ENCODE data around the gene C10orf67. TPM values are rescaled to one million over a fixed set of nuclear protein-coding genes. Genes with fewer than 3 reads are reported as not detected.

Gene C10orf67
- total and polyA plus RNA-seq, 9 of the 15 experiments (the other 6 are each of a cell fraction or from before 2014, with no cell fraction given): not detected

DNA sequence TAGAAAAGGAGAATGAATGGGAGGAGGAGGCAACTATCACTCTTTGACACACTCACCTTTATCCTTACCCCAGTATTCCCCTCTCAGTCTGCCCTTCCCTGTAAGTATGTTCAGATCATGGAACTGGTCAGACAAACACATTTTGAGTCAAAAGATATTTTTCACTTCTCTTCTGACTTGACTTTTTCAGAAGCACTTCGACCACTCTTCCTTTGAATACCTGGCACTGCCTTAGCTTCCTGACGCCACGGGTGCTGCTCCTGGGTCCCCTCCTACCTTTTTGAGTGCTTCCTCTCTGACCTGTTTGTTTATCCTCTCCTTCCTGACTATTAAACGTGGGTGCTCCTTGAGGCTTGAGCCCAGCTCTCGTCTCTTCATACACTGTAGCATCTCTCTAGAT is 19.8 kb upstream of the C10orf67 start (continued):
- TF ChIP-seq, protein P1, sequence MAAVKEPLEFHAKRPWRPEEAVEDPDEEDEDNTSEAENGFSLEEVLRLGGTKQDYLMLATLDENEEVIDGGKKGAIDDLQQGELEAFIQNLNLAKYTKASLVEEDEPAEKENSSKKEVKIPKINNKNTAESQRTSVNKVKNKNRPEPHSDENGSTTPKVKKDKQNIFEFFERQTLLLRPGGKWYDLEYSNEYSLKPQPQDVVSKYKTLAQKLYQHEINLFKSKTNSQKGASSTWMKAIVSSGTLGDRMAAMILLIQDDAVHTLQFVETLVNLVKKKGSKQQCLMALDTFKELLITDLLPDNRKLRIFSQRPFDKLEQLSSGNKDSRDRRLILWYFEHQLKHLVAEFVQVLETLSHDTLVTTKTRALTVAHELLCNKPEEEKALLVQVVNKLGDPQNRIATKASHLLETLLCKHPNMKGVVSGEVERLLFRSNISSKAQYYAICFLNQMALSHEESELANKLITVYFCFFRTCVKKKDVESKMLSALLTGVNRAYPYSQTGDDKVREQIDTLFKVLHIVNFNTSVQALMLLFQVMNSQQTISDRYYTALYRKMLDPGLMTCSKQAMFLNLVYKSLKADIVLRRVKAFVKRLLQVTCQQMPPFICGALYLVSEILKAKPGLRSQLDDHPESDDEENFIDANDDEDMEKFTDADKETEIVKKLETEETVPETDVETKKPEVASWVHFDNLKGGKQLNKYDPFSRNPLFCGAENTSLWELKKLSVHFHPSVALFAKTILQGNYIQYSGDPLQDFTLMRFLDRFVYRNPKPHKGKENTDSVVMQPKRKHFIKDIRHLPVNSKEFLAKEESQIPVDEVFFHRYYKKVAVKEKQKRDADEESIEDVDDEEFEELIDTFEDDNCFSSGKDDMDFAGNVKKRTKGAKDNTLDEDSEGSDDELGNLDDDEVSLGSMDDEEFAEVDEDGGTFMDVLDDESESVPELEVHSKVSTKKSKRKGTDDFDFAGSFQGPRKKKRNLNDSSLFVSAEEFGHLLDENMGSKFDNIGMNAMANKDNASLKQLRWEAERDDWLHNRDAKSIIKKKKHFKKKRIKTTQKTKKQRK (IDR thresholded peaks at IDR 0.05; ENCODE audit: borderline replicate concordance, low read depth, low read length): no peak
- TF ChIP-seq TOE1 (IDR thresholded peaks at IDR 0.05; ENCODE audit: borderline replicate concordance) (no peak), TOE1 (CRISPR knock-in tag; IDR thresholded peaks at IDR 0.05; ENCODE audit: borderline replicate concordance, low read depth) (no peak), NCOA1 (IDR thresholded peaks at IDR 0.05; ENCODE audit: low read depth) (no peak)
- TF ChIP-seq, protein P2, sequence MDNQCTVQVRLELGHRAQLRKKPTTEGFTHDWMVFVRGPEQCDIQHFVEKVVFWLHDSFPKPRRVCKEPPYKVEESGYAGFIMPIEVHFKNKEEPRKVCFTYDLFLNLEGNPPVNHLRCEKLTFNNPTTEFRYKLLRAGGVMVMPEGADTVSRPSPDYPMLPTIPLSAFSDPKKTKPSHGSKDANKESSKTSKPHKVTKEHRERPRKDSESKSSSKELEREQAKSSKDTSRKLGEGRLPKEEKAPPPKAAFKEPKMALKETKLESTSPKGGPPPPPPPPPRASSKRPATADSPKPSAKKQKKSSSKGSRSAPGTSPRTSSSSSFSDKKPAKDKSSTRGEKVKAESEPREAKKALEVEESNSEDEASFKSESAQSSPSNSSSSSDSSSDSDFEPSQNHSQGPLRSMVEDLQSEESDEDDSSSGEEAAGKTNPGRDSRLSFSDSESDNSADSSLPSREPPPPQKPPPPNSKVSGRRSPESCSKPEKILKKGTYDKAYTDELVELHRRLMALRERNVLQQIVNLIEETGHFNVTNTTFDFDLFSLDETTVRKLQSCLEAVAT (IDR thresholded peaks at IDR 0.05): no peak

DNA sequence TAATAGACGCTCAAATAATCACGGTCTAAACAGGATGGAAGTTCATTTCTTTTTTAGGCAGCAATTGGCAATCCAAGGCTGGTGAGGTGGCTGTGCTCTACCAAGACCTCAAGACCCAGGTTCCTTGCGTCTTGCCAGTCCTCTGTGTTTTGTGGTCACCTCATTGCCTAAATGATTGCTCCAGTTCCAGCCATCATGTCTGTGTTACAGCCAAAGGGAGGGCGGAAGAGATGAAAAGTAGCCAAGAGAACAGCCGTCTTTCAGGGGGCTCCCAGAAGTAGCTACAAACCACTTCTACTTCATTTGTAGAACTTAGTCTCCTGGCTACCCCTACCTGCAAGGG is 19.2 kb upstream of the C10orf67 start:
- no peak for DNase-seq (ENCODE audit: extremely low read depth in 1 of 4, low spot score in 3 of 4)
- CTCF ChIA-PET (ENCODE audit: low intra/inter-chr PET ratio): no interaction called here
- H3K9me3 ChIP-seq (replicated peaks; ENCODE audit: control insufficient read depth, insufficient read depth, low read depth, low read length): no peaks in the 10 kb centered on the region
- TF ChIP-seq ZNF75A (CRISPR knock-in tag; IDR thresholded peaks at IDR 0.05) (no peak), ETV5 (CRISPR knock-in tag; IDR thresholded peaks at IDR 0.05; ENCODE audit: low read depth) (no peak), CBX2 (IDR thresholded peaks at IDR 0.05; ENCODE audit: insufficient read depth, low read length, poor library complexity, severe bottlenecking) (no peak), PRPF4 (IDR thresholded peaks at IDR 0.05; ENCODE audit: insufficient read depth, low read depth, low read length, poor library complexity, severe bottlenecking) (no peak), SRSF1 (IDR thresholded peaks at IDR 0.05; ENCODE audit: low read depth, low read length) (no peak)
- TF ChIP-seq, protein P3, sequence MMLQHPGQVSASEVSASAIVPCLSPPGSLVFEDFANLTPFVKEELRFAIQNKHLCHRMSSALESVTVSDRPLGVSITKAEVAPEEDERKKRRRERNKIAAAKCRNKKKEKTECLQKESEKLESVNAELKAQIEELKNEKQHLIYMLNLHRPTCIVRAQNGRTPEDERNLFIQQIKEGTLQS (IDR thresholded peaks at IDR 0.05): no peak
- TF ChIP-seq, protein P3 (CRISPR knock-in tag; conservative IDR thresholded peaks at IDR 0.05): no peak
- TF ChIP-seq, protein P4, sequence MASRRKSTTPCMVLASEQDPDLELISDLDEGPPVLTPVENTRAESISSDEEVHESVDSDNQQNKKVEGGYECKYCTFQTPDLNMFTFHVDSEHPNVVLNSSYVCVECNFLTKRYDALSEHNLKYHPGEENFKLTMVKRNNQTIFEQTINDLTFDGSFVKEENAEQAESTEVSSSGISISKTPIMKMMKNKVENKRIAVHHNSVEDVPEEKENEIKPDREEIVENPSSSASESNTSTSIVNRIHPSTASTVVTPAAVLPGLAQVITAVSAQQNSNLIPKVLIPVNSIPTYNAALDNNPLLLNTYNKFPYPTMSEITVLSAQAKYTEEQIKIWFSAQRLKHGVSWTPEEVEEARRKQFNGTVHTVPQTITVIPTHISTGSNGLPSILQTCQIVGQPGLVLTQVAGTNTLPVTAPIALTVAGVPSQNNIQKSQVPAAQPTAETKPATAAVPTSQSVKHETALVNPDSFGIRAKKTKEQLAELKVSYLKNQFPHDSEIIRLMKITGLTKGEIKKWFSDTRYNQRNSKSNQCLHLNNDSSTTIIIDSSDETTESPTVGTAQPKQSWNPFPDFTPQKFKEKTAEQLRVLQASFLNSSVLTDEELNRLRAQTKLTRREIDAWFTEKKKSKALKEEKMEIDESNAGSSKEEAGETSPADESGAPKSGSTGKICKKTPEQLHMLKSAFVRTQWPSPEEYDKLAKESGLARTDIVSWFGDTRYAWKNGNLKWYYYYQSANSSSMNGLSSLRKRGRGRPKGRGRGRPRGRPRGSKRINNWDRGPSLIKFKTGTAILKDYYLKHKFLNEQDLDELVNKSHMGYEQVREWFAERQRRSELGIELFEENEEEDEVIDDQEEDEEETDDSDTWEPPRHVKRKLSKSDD (conservative IDR thresholded peaks at IDR 0.05; ENCODE audit: low read length): no peak

More for the DNA sequence above, 19.2 kb upstream of the C10orf67 start:
- no peaks in the 10 kb centered on the region for H3K27me3 ChIP-seq (ENCODE audit: control insufficient read depth in 2 of 2, insufficient read depth in 2 of 2, low read length in 2 of 2)
- in situ Hi-C loops (cut with MboI) (no loop called here), intact Hi-C loops (cut with micrococcal nuclease) (no loop called here)
- H3K4me3 ChIP-seq: no peak overlapping the region
- no TSS peak for BruUV-seq (replicated peaks)
- H4K20me1 ChIP-seq (replicated peaks; ENCODE audit: control insufficient read depth, insufficient read depth, low read length): no peaks in the 10 kb centered on the region
- H3K4me1 ChIP-seq (replicated peaks in 1 of 2; ENCODE audit: control insufficient read depth in 2 of 2, insufficient read depth in 2 of 2, low read length in 2 of 2): no peaks in the 10 kb centered on the region
- H3K4me2 ChIP-seq (ENCODE audit: insufficient read depth, low read length): no peak overlapping the region
- no peak for FAIRE-seq
- H3K79me2 ChIP-seq (ENCODE audit: control insufficient read depth, insufficient read depth, low read length): no peaks in the 10 kb centered on the region
- ATAC-seq: no peak
- POLR2A ChIA-PET: no interaction called here
- H2AFZ ChIP-seq (ENCODE audit: low read depth, low read length): no peak overlapping the region
- H3K9ac ChIP-seq (ENCODE audit: insufficient read depth in 1 of 2, low read depth in 2 of 2, low read length in 2 of 2): no peak overlapping the region
- H3K9me1 ChIP-seq (ENCODE audit: control insufficient read depth, insufficient read depth, low read length): no peaks in the 10 kb centered on the region
- H3K36me3 ChIP-seq (ENCODE audit: control insufficient read depth, insufficient read depth, low read length): no peaks in the 10 kb centered on the region
- no peak overlapping the region for H3K27ac ChIP-seq (ENCODE audit: extremely low read depth, low read depth, low read length)
- WGBS (ENCODE audit: insufficient coverage, low coverage, missing lambda C conversion rate): 2% methylated on average over 5 of the region's 5 CpGs

All from K562 (cell line).